Inflammatory macrophage treated with lipopolysaccharide for 1 hour (primary cell): Measurements from ENCODE around the gene AKAP8.

Experiments
- DNase-seq, 2 donors: peaks; one replicate each; pipeline ENCODE4 v3.0.0-alpha.2; 2020 to 2022

The AKAP8 gene

GRCh38 chr19:15330801-15331418, 48.7 kb downstream of the AKAP8 start:
- peak; percentile 46 to 54 for DNase-seq

- DNase-seq: no peak
These were observed 51.3 kb downstream of the AKAP8 start for GRCh38 chr19:15328312-15328711.

- DNase-seq: no peak
These were observed 54.6 kb downstream of the AKAP8 start for GRCh38 chr19:15324791-15325519.

GRCh38 chr19:15323496-15324235, 55.9 kb downstream of the AKAP8 start:
- peak; percentile 38 for DNase-seq

GRCh38 chr19:15321739-15322138, 57.8 kb downstream of the AKAP8 start:
- DNase-seq: no peak

- DNase-seq: no peak
These were observed 59.5 kb downstream of the AKAP8 start for GRCh38 chr19:15320116-15320515.

- DNase-seq: peak; percentile 68 to 80
These were observed 61.3 kb downstream of the AKAP8 start for GRCh38 chr19:15318241-15318691.

- no peak for DNase-seq
These were observed 62.1 kb downstream of the AKAP8 start for GRCh38 chr19:15317392-15318071.

- DNase-seq: peak; percentile 43 to 52
These were observed 63.1 kb downstream of the AKAP8 start for GRCh38 chr19:15316498-15316897.

- no peak for DNase-seq
These were observed 64.5 kb downstream of the AKAP8 start for GRCh38 chr19:15315101-15315500.

- DNase-seq: no peak
These were observed 65.8 kb downstream of the AKAP8 start for GRCh38 chr19:15313649-15314279.

- no peak for DNase-seq
These were observed 72.4 kb downstream of the AKAP8 start for GRCh38 chr19:15307169-15307568.

- no peak for DNase-seq
These were observed 73.8 kb downstream of the AKAP8 start for GRCh38 chr19:15305582-15306334.

GRCh38 chr19:15304140-15304705, 75.4 kb downstream of the AKAP8 start:
- no peak for DNase-seq
